Fibroblast of peridontal ligament (primary cell): ENCODE results near the gene CHCHD6.

Source experiments
- DNase-seq: peaks from one replicate; pipeline ENCODE4 v3.0.0-alpha.2; 2010; ENCODE audit errors: extremely low read depth

CHCHD6 gene

DNA sequence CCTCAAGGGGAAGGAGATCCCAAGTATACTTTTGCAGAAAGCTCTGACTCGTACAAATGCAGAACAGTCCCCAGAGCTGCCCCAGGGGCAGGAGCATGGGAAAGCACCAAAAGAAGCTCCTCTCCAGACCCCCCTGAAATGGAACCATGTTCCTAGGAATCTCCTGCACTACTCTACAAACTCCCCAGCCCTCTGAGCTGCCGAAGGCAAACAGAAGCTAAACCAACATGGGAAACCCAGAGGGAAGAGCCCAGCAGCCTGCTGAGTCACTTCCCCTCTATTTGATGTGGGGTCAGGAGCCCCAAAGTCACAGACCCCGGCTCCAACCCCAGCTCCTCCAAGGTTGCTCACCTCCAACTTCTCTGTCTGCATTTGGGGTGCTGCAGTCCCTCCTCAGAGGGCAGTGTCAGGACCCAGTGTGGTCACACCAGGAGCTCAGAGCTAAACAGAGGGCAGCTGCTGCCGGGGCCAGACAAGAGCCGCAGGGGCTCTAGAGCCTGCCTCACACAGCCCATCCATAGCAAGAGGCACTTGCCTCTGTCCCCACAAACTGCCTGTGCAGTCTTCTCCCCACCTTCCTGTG is 275.1 kb downstream of the CHCHD6 start:
- DNase-seq: no peak

DNA sequence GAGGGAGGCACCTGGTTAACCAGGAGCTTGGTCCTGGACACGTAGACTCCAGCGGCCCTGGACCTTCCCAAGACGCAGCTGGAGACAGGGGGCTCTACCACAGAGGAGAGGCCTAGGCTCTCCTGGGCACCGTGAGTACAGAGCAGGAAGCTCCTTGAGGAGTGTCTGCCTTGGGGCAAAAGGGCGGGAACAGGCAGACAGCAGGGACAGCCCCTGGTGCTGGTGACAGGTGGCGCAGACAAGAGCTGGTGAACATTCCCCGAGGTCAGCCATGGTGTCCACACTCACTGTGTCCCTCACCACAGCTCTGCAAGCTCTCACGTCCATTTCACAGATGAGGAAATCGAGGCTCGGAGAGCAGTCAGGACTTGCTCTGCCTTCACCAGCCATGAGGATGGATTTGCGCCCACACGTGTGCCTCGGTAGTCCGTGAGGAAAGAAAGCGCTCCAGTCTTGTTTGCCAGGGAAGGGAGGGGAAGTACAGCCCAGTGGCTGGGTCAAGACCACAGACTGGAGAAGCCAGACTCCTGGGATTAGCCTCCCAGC is 276.3 kb downstream of the CHCHD6 start:
- DNase-seq: no peak

DNA sequence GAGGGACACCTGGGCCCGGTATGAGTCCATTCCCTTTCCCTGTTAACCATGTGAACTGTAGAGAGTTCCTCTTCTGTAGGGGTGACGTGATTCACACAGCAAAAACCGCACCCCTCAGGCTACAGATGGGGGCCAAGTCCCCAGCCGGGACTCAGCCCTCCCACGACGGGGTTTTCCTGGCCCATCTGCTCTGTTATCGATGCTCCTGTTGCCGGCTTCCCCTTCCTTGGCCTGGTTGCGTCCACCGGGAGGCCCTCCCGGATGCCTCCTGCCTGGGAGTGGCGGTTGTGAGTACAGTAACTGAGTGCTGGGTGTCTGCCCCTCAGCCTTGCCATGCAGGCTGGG is 278.1 kb downstream of the CHCHD6 start:
- peak; percentile 24 for DNase-seq

DNA sequence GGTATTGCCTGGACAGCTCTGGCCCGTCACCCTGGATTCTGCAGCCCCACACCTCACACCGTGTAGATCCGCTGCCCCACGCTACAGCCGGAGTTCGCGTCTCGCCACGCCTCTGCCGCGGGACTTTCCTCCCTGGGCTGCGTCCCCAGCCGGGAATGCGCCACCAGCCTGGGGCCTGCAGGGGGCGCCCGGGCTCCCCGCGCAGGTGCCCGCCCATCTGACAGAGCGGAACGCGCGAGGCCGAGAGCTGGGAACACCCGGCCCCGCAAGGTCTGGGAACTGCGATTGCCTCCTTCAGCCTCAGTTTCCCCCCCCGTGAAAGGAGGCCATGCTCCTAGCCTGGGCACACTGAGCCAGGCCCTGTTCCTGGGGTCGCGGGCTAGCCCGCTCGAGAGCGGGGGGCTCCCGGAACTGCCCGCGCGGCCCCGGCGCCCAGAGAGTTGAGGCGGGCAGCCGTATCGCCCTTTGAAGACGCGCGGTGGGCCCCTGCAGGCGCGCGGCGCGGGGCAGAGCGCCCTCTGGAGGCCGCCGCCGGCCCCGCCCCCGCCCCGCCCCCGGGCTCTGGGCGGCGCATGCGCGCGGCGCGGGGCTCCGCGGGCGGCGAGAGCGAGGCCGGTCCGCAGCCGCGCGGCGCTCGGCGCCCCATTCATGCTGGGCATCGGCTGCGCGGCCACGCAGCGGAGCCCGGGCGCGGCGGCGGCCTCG is 278.6 kb downstream of the CHCHD6 start, which contains the start of gene PLXNA1:
TSS of gene PLXNA1 (plus strand) at position 645 of the 705 bp plus-strand sequence. CDS start 5,479 bp downstream, outside the sequence.
- DNase-seq: peak; percentile 68

DNA sequence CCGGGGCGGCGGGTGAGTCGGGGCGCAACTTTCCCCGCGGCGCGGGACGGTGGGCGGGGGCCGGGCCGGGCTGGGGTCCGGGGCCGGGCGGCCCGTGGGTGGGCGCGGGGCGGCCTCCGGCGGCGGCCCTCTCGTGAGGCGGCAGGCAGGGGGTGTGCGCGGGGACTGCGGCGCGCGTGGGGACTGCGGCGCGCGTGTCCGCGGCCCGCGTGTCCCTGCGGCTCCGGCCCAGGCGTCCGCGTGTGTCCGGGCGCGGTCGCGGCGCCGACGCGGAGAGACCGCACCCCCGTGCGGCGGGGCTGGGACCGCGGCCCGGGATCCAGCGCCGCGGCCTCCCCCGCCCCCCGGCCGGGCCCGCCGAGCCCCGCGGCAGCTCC is 279.2 kb downstream of the CHCHD6 start:
- DNase-seq: no peak

DNA sequence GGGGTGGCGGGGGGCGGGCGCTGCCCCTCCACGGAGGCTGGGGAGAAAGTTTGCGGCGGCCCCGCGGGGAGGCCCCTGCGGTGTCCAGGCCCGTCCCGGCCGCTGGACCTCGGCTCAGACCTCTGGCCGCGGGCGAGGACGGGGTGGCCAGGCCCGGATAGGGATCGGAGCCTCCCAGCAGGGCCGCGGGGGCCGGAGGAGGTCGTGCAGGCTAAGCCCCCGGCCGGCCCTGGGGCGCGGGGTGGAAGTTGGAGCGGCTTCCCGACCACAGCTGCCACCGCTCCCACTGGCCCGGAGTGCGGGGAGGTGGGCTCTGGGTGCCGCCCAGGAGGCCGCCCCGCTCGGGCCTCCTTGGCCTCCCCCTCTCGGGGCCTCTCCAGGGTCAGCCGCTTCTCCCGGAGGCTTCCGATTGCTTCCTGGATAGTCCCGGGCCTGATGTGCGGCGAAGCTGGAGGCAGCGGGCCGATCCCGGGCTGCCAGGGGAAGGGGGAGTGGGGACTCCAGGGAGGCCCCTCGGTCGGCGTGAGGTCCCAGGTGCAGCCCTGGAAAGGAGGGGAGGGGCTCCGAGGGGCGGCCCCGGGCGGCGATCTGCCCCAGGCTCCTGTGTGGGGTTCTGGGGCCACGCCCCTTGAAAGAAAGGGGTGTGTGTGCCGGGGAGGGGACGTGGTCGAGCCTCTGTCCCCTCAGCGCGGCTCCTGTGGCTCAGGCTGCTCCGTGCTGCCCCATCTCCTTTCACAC is 279.8 kb downstream of the CHCHD6 start:
- no peak for DNase-seq

DNA sequence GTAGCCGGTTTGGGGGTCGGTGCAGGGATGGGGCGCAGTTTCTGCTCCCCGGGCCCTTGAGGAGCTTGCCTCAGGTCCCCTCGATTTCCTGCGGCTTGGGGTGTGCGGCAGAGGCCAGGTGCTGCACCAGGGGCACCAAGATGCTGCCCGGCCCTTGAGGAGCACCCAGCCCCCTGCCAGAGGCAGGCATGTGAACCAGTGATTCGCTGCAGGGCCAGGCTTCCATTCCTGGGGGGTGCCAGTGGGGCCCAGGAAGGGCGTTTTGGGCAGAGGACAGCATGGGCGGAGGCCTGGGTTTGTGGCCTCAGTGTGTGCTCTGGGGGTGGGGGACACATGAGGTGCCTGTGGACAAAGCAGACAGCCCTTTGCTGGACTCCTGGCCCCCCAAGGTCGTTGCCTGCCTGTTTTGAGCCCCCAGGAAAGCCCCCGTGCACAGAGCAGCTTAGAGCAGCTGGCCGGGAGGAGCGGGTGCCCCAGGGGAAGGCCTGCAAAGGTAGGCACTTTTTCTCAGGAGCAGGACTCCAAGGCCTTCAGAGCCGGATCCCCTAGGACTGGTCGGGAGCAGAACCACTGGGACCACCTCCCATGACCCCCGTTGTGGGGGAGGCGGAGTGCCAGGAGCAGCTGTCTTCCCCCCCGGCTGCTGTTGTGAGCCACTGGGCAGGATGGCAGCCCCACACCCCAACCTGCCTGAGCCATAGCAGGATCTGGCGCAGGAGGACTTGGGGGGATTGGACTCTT is 280.5 kb downstream of the CHCHD6 start:
- DNase-seq: no peak

DNA sequence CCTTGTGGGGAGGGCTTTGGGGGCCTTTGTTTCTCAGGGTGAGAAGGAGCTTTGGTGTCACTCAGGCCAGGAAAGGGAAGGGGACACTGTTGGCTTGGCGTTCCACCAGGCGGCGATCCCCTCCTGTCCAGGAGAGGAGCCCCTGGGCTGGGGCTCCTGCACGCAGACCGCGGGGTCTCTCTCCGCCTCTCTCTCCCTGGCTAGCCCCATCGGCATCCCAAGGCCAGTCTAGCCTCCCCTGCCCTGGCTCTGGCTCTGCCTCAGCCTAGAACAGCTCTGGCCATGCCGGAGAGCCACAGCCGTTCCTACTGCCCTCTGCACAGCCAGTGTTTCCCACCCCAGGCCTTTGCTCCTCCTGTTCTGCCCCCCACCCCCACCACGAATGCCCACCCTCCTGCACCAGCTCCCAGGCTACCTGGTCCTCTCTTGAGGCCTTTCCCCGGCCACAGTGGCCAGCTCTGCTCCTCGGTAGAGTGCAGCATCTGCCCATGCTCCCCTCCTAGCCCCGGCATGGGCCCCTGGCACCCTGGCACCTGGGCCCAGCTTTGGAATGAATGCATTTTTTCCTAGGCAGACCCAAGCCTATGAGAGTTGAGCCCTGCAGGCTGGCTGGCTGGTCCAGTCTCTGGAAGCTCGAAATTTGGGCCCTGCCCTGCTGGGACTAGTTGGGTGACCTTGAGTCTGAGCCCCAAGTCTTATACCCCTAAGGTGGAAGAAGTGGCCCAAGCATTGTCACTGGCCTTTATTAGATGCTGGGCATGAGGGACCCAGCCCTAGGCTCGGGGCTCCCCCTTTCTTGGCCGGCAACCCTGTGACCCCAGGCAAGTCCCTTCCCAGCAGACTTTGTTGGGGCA is 281.3 kb downstream of the CHCHD6 start:
- no peak for DNase-seq

DNA sequence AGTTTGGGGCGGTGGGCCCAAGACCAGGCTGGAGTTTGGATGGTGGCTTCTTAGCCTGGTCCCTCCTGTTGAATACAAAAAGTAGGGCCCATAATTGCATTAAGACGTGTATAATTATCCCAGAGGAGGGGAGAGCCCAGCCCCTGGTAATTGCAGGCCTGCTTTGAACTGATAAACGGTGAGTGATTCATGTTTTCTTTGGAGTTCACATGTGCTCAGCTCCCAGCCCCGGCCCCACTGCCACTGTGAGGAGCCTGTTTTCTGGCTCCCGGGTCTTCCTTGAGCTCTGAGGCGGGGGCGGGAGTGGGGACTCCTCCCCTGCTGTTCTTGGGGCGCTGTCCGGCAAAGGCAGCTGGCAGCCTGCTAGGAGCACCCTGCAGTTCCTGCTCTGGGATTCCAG is 282.0 kb downstream of the CHCHD6 start:
- DNase-seq: no peak

DNA sequence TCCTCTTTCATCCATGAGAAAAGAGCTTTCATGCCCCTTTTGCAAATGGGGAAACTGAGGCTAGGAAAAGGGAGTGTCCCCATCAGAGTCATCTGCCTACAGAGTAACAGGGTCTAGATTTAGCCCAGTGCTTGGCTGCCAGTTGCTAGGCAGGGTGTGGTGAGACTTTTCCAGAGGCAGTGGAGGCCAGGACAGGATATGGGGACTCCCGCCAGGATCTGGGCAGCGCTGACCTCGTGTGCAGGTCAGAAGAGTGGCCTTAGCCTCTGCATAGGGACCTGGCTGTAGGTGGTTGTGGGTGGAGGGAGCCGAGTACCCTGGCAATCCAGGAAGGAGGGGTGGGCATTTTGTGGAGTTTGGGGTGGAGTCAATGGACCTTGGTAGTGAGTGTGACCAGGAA is 283.1 kb downstream of the CHCHD6 start:
- DNase-seq: no peak

DNA sequence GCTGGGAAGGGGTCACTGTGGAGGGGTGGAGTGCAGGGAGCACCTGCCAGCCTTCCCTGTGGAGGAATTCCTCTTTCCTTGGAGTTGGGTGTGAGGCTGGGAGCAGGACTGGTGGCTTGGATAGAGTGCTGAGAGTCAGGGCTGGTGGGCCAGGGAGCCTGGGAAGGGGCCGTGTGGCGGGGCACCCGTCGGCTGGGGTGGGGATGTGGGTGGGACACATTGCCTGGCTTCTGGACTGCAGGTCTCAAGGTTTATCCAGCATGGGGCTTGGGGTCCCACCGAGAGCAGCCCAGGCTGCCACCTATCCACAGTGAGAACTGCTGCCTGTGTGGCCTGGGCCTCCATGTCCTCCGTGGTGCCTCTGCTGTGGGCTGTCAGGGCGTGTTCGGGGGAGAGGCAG is 283.6 kb downstream of the CHCHD6 start:
- DNase-seq: no peak

DNA sequence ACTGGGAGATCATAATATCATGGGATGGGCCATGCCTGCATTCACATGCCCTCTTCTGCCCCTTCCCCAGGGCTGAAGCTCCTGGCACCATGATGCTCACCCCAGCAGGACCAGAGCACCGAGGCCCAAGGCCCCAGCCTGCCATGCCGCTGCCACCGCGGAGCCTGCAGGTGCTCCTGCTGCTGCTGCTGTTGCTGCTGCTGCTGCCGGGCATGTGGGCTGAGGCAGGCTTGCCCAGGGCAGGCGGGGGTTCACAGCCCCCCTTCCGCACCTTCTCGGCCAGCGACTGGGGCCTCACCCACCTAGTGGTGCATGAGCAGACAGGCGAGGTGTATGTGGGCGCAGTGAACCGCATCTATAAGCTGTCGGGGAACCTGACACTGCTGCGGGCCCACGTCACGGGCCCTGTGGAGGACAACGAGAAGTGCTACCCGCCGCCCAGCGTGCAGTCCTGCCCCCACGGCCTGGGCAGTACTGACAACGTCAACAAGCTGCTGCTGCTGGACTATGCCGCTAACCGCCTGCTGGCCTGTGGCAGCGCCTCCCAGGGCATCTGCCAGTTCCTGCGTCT is 284.5 kb downstream of the CHCHD6 start:
- no peak for DNase-seq

DNA sequence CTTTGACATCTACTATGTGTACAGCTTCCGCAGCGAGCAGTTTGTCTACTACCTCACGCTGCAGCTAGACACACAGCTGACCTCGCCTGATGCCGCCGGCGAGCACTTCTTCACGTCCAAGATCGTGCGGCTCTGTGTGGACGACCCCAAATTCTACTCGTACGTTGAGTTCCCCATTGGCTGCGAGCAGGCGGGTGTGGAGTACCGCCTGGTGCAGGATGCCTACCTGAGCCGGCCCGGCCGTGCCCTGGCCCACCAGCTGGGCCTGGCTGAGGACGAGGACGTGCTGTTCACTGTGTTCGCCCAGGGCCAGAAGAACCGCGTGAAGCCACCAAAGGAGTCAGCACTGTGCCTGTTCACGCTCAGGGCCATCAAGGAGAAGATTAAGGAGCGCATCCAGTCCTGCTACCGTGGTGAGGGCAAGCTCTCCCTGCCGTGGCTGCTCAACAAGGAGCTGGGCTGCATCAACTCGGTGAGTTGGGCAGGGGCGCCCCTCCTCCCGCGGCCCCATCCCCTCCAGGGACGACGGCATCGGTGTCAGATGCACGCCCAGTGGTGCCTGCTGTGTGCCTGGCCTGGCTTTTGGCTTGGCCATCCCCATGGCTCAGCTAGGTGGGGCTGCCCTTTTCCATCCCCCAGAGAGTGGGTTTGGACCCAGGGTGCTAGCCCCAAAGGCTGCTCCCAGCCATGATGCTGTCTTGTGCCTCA is 285.4 kb downstream of the CHCHD6 start:
- DNase-seq: no peak

DNA sequence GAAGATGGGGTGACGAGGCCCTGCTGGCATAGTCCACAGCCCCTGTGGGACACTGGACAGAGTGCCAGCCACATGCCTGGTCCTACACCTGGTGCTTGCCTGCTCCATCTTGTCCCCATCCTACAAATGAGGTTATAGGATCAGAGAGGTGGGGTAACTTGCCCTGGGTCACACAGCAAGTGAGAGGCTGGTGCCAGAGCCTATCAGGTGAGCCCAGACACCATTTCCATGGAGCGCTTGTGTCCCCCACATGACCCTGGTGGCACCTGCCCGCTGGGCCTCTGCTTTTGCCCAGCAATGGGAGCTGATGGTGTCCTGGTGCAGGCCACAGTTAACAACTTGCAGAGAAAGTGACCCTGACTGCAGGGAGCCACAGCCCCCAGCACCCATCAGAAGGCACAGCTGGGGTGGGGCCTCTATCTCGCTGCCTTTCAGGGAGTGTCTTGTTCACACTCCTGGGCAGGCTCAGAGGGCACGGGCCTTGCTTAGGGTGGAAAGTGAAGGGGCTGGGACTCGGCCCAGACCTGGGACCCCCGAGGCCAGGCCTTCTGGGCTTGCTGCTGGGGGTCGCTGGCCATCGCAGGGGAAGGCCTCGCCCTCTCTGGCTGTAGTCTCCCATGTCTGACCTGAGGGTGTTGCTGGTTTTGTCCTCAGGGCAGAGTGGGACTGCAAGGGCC is 286.1 kb downstream of the CHCHD6 start:
- no peak for DNase-seq

DNA sequence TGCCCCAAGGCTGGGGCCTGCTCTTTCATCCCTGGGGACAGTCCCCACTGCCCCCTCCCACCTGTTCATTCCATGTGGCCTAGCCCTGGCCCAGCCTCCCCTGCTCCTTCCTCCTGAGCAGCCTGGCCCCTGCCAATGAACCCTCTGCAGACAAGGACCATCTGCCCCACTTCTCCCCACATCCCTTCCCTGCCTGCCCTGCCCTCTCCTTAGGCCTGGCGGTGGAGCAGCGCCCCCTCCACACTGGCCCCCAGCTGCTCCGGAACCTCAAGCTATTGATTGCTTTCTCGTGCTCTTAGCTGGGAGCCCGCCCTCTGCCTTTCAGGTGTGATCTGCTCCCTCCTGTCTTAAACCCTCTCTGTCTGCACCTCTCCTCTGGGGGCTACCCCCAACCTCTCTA is 286.9 kb downstream of the CHCHD6 start:
- DNase-seq: no peak

DNA sequence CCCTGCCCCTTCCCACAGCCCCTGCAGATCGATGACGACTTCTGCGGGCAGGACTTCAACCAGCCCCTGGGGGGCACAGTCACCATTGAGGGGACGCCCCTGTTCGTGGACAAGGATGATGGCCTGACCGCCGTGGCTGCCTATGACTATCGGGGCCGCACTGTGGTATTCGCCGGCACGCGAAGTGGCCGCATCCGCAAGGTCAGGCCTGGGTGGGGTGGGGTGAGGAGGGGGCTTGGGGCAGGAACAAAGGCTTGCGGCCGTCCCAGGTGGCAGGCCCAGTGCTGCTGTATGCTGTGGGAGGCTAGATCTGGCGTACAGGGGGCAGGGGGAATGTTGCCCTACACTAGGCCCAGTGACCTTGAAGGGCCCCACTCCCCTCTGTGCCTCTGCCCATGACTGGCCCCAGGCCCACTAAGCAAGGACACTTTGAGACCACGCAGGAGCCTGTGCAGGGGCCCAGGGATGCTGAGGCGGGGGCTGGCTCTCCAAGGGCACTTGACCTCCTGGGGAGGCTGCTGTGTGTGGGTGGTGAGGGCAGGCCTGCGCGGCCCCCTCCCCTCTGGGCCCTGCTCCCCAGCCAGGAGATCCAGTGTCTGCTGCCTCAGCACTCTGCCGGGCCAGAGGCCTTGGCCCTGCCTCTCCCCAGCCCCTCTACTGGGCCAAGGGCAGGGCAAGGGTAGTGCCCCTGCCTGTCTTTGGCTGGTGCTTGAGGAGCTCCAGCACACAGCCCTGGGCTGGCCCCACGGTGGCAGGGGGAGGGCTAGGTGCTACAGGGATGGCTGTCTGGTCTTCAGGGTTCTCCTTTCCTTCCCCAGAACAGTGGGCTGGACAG is 287.5 kb downstream of the CHCHD6 start:
- no peak for DNase-seq

DNA sequence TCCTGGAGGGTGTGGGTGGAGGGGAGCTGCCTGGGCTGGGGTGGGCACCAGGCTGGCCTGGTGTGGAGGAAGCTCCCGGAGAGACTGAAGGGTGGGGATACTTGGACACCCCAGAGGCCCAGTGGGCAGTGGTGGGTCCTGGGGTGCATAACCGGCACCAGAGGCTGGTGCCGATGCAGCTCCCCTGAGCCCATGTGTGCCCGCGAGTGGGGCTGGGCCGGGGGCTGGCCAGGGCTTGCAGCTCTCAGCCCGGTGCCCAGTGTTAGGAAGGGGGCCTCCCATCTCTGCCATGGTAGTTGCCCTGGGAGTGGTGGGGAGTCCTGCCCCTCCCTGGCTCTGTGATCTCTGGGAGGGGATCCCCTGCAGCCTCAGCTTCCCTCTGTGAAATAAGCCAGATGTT is 288.2 kb downstream of the CHCHD6 start:
- DNase-seq: no peak

DNA sequence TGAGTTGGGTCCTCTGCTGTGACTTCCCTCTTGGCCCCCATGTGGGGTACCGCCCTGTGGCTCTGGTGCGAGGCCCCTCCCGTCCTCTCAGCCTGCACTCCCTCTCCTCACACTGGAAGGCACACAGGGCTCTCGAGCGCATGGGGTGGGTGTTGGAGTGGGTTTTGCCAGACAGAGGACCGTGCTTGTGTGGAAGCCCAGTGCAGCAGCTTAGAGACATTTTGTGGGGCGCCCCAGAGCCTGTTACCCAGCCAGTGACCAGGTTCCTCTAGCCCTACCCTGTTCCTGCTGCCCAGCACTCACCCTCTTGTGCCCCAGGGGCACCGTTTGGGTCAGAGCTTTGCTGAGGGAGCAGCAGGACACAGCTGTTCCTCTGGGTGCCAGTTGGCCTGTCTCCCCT is 288.7 kb downstream of the CHCHD6 start:
- DNase-seq: no peak

DNA sequence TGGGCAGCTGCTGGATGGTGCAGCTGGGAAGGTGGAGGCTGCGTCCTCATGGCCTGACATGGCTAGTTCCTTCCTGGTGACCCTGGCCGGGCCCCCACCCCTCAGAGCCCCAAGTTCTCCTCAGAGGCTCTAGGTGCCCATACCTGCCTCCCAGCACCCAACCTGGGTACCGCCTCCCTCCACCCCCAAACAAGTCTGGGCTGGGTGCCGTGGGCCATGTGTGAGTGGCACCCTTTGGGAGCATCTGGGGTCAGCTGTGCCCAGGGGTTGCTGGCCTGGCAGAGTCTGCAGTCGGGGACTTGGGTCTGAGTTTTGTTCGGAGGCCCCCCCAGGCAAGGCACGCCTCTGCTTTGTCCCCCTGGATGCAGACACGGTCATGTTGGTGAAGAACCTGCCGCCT is 289.4 kb downstream of the CHCHD6 start:
- DNase-seq: no peak
